Fibroblast of skin of left biceps (primary cell): ENCODE data around the gene LRP4.
"Not testable (repeated sequence)": the region's sequence is repeated elsewhere in the genome, so short reads cannot be mapped to it uniquely, and the experiment has no call there.

Experiments
- DNase-seq, 2 experiments: peaks; one replicate each; pipeline ENCODE4 v3.0.0-alpha.2; 2013; ENCODE audit warnings: low read depth in 2 of 2

LRP4 gene

DNA sequence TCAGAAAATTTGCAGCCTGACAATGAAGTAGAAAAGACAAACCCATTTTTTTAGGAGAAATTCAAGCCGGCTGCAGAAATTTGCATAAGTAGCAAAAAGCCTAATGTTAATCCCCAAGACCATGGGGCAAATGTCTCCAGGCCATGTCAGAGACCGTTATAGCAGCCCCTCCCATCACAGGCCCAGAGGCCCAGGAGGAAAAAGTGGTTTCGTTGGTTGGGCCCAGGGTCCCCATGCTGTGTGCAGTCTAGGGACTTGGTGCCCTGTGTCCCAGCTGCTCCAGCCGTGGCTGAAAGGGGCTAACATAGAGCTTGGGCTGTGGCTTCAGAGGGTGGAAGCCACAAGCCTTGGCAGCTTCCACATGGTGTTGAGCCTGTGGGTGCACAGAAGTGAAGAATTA lies 9.6 kb upstream of the LRP4 start:
- DNase-seq = not testable (repeated sequence)

DNA sequence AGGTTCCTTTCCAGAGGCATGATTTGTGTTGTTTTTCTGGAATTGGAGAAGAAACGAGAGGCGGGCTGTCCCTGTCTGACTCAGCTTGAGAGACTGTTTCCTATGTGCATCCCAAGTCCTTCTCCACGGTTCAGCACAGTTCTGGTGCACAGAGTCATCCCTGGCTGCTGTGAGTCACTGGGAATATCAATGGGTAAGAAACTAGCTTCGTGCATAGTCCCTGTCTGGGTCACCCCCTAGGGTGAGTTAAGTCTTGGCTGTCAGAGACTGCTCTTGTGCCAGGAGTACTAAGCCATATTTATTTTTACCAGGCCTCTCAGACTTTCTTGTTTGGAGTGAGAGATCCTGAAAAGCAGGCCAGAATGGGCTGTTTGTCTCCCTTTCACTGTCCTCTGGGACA lies 2.4 kb upstream of the LRP4 start:
- DNase-seq = peak; percentile 90 to 91

DNA sequence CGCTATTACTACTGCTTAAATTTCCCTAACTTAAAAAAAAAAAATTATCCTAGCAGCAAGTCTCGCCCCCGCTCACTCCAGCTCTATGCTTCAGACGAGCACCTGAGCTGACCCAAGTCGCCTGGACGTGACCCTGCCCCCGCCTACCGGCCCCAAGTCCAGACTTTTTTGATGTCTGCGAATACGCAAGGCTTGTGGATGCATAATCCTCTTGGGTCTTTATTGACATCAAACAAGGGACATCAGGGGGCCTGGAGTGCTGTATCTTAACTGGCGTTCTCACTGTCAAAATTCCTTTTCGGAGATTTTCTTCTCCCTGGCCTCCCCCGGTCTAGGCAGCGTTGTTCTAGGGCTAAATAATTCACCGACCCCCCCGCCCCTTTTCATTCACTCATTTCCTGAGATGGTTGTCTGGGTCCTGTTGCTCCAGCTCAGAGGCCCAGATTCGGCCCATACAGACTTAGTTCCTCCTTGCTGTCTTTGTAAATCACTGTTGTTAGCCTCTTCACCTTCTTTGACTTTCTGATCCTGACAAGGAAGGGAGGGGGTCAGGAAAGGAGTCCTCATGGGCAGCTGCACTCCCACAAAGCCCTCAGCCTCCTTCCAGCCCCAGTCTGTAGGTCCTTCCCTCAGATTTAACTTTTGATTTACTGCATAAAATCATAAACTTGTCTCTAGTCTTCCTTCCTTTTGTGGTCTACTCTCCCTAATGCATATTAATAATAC lies 601 bp upstream of the LRP4 start:
- no peak for DNase-seq

DNA sequence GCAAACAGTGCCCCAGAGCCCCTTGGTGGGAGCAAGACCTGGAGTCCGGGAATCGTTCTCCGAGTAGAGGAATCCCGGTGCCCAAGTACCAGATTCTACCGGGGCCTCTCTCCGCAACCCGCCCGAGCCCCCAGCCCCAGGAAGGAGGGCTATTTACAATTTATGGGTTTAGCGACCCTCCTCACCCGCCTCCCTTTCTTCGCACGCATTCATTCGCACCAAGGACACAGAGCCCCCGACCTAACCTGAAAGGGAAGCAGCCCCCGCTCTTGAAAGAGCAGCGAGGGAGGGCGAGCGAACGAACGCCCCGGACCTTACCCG lies 628 bp downstream of the LRP4 start:
- DNase-seq = no peak

DNA sequence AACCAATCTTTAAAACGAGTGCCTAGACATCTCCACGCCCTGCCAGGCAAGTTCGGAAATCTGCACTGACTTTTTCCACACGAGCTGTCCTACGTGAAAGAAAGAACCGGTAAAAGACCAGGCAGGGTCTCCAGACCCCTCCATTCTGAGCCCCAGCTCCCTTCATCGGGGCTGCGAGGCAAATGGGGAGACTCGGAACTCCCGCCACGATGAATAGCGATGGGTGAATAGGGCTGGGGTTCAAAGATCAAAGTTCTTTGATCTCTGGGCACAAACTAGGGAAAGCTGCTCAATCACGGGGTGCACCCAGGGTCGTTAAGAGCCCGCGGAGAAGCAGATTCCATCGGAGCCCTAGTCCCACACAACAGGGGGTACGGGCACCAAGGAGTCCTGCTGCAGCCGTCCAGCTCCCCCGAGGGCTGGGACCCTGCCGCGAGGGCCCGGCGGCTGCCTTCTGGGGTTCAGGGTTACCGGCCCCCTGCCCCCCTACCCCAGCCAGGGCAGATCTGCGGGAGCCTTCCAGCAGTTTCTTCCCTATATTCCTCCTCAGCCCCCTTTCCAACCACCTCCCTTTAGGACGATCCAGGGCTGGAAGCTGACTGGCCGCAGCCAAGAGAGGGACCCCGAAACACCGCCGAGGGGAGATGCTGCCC lies 1.1 kb downstream of the LRP4 start:
- no peak for DNase-seq

DNA sequence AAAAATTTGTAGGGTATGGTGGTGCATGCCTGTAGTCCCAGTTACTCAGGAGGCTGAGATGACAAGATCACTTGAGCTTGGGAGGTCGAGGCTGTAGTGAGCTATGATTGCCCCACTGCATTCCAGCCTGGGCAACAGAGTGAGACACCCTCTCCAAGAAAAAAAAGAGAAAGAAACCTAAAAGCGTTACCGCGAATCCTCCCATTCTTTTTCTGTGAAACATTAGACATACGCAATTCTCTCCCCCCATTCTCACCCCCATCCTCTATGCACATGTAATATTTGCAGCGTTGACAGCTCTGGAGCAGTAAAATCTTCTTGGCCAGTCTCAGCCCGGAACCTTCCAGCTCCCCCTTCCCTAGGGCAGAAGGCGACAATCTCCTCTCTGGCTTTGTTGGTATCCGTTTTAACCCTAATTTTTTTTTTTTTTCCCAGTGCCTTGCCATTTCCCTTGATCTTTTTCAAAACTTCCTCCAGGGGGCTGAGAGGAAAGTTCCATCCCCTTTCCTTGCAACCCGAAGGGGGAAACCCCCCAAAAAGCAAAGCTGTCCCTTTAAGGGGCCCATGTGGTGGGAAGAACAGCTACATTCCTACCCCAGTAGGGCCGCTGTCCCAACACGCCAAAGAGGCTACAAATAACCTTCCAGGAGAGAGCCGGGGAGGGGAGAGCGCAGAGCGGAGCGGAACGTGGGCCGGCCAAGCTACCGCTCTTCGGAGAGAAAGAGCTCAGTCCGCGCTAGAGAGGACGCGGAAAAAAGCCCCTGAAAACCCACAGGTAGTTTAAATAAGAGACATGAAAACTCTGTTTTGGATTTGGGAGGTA lies 1.9 kb downstream of the LRP4 start:
- DNase-seq = peak; percentile 59 to 68

DNA sequence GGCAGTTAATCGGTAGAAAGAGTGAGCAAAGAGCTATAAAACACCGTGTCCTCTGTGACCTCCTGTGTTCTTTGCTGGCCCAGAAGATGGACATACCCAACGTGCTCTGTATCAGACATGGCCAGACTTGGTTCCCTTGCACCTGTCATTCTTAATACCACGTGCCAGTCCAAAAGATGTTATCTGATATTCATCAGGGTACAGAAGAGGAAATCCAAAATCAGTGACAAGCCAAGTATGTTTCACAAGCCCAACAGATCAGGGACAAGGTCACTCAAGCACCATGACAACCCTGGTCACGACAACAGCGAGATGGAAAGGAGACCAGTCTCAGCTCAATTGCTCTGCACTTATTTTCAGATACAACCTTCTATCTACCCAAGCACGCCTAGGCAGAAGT lies 3.4 kb downstream of the LRP4 start:
- DNase-seq = no peak

DNA sequence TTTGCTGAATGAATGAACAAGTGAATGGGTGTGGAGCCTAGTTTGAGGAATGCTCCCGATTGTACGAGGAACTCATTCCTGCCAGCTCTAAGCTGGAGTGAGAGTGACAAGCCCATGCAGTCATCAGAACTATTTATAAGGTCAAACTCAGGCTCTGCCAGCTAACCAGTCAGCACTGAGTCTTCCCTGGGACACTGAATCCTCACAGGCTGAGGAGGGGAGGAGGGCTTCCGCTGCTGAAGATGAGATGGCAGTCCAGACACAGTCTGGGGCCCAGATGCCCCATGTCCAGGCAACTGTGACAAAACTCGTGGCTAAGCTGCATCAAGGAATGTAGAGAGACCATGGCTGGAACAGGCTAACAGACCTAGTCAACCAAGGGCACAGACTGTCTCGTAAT lies 4.0 kb downstream of the LRP4 start:
- no peak for DNase-seq

DNA sequence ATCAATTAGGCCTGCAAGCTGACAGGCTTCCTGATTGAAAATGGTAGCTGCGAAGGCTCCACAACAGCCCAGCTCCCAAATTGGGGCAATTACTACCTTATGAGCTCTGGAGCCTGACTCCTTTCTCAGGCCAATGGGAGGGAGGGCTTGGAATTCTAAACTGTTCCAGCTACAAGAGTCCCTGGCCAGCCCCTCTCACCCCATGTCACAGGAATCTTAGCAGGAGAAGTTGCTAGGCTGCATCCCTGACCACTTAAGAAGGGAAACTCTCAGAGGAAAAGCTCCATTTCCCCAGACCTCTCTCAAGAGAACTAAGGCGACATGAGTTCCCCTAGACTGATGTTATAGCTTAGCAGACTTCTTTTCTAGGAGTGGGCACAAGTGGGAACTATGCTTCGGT lies 4.9 kb downstream of the LRP4 start:
- no peak for DNase-seq

DNA sequence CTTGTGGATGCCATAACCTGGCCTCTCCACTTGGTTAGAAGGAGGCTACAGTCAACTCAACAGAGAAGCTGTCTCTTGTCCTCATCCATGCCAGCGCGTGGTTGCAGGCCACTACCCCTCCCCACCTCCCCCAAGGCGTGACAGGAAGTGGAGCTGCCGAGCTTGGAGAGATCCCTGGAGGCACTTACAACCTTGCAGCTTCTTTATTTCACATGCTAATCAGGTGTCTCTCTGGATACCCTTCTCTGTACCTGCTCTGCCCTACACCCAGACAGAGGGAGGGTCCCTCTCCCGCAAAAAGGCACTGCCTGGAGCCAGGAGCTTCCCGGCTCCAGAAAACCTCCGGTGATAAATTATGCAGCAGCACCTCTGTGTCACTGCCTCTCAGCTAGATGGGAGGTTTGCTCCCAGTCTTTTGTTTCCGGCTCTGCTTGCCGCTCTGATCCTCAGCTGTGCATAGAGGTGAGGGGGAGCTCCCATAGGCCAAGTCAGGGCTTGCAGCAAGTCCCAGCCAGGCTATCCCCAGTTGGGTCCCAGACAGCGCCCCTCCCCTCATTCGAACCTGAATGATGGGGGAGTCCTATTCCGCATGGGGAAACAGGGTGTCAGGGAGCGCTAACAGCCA lies 5.7 kb downstream of the LRP4 start:
- no peak for DNase-seq

DNA sequence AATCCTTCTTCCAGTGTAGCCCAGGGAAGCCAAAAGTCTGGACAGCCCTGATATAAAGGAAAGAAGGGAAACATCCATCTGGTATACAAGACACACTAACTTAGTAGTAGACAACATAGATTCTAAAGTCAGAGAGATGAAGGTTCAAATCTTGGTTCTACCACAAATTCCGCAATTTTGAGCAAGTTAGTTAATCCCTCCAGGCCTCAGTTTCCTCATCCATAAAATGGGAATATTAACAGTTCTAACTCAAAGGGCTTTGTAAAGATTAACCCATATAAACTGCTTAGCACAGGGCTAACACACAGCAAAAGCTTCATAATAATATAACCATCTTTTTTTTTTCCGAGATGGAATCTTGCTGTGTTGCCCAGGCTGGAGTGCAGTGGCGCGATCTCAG lies 10.7 kb downstream of the LRP4 start:
- DNase-seq = no peak

DNA sequence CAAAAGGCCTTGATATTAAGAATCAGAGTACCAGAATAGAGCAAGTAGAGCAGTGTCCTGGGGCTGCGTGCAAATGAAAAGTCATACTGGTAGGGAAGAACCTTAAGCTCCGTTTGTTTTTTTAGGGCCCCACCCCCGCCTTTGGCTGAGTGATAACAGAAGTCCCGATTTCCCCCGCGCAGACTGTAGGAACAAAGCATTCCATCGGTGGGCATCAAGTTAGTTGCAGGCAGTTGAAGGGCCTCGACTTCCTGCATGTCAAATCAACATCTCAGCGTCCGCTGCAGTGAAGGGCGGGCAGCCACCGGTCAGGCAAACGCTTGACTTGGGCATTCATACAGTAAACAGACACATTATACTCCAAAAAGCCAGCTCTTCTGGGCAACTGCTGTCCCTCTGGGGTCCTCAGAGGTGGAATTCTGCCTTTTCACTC lies 11.7 kb downstream of the LRP4 start:
- no peak for DNase-seq

DNA sequence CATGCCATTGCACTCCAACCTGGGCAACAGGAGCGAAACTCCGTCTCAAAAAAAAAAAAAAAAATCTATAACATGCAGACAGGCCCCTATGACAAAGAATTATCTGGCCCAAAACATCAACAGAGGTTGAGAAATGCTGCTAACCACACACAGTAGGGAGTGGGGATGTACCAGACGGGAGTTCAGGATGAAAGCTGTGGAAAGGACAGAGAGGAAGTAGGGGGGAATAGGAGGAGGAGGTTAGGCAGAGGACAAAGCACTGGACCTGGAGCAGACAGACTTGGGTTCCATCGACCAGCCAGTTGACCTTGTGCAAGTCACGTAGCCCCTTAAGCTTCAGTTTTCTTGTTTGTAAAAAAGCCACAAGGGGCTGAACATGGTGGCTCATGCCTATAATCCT lies 12.5 kb downstream of the LRP4 start:
- no peak for DNase-seq

DNA sequence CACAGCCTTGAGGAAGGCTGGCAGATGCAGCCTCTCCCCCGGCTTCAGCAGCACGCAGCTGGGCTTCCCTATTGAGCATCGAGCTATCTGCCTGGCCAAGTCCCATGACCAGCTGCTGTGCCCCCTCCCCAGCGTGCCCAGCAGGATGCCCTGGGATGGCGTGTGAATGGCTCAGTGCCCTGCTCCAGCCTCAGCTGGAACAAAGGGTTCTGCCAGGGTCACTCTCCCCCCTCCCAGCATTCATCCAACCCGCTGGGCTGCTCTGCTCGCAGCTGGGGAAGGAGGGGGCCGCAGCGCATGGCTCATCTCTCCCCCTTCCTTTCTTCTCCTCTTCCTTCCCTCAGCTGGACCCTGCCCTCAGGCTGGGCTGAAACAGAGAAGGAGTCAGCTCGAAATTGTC lies 14.5 kb downstream of the LRP4 start:
- no peak for DNase-seq

DNA sequence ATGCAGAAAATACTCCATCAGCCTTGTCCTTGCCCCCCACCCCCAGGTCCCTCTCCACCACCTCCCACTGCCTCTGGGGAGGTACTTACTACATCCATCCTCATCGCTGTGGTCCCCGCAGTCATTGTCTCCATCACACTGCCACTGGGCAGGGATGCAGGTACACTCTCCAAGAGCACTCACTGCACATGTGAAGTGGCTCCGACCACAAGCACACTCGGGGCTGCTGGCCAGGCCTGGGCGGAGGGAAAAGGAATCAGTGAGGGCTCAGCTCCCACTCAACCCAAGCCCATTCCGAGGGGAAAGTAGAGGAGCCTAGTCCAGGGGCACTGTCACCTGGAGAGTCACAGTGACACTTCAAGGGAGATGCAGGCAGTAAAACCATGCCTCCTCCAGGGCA lies 15.7 kb downstream of the LRP4 start:
- DNase-seq = no peak

DNA sequence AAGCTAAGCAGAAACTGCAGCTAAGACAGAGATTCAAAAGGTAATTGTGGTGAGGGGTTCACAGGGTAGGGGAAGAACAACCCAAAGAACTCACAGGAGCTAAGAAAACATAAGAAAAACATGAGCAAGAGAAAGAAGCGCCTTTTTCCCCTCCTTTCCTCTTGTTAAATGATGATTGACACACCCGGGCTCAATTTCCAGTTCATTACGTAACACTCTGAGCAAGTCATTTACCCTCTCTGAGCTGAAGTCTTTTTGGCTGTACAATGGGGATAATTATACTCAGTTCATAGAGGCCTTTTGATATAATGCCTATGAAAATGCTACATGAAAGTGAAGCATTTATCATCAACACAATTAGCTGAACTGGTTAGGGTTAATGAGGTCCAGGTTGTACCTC lies 17.2 kb downstream of the LRP4 start:
- no peak for DNase-seq

DNA sequence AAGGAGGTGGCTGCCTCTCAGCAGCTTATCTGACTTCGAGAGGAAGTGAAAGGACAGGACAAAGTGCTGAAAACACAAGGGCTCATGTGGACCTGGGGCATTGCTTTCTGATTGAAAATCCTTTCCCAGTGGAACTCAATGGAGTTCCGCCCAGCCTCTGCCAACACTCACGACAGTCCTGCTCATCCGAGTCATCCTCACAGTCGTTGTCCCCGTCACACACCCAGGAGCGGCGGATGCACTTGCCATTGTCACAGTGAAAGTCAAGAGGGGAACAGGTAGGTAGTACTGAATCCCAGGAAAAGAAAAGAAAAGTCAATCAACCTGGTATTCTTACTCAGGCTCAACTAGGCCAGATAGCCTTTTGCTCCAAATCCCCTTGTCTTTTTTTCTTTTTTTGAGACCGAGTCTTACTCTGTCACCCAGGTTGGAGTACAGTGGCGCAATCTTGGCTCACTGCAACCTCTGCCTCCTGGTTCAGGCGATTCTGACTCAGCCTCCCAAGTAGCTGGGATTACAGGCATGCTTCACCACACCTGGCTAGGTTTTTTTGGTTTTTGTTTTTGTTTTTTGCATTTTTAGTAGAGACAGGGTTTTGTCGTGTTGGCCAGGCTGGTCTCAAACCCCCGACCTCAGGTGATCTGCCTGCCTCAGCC lies 18.1 kb downstream of the LRP4 start:
- DNase-seq = no peak

DNA sequence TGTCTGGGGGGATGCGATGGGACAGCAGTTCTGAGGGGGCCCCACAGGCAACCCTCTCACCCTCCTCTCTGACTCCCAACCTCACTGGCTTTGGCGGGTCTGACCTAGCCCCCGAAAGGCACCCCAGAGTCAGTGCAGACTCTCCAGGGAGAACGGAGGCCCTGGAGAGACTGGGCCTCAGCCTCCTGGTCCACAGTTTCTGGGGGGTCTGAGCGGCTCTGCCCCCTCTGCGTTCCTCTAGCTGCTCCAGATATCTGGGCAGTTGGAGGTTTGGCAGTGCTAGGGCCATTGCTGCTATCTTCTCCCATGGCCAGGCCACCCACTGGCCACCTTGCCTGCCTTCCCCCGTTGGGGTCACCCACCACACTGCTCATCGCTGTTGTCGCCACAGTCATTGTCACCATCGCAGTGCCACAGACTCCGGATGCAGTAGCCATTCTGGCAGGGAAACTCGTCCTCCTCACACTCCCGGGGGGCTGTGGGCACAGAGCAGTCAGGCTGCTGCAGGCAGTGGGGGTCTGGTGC lies 18.8 kb downstream of the LRP4 start:
- no peak for DNase-seq

DNA sequence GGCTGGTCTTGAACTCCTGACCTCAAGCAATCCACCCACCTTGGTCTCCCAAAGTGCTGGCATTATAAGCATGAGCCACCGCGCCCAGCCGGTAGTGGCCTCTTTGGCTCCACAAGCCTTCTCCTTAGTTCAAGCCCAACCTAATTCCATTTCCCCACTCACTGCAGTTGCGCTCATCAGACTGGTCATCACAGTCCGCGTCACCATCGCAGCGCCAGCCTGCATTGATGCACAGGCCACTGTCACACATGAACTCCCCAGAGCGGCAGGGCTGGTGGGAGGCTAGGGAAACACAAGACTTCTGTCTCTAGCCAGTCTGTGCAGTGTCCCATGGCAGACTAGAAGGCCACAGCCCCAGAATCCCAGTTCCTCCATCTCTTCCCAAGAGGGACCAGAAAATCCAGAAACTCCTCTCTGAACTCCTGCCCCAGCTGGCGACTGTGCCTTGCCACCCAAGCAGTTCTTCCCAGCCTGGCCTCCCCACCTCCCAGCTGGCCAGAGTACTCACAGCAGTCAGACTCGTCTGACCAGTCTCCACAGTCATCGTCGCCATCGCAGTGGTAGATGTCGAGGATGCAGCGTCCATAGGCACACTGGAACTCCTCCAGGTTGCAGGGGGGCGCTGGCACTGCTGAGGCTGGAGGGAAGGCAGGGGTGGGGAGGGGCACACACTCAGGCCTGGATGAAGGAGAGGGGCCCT lies 19.8 kb downstream of the LRP4 start:
- no peak for DNase-seq

DNA sequence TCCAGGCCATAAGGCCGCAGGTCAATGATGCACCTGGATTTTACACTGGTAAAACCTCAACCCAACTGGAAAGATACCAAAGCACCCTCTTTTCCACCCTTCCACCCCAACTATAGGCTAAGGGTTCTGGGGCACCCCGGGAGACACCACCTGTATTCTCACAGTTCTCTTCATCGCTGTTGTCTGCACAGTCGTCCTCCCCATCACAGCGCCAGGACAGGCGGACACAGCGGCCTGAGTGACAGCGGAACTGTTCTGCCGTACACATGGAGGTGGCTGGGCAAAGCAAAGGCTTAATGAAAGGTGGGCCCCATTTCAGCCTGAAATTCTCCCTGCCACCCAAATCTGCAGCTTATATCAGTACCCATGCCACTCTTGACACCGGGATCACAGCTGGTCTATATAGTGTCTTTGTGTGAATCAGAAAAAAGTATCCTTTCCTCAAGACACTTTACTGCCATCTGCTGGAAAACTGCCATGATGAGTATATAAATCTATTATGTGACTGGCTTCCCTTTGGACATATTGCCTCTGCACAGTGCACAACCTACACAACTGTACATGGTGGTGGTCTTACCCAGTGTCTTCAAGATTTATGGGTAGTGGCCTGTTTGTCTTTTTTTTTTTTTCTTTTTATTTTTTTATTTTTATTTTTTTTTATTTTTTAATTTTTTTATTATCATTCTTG lies 21.5 kb downstream of the LRP4 start:
- DNase-seq = no peak

DNA sequence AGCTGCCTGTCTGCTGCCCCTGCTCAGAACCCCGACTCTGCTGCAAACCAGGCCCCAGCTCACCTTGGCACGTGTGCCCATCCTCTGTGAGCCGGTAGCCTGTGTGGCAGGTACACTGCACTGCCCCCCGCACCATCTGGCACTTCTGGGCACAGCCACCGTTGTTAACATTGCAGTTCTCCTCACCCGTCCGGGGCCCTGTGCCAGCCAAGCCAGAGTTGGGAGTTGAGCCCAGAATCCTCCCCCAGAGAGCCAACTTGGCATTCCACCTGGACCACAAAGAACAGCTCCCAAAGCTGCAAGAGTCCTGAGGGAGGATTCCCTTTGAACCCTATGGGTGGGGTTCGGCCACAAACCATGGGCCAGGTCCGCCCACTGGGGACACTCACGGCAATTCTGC lies 22.5 kb downstream of the LRP4 start:
- DNase-seq = no peak
